ENCODE measurements around the gene LRRC39.

- TF ChIP-seq, protein P1, sequence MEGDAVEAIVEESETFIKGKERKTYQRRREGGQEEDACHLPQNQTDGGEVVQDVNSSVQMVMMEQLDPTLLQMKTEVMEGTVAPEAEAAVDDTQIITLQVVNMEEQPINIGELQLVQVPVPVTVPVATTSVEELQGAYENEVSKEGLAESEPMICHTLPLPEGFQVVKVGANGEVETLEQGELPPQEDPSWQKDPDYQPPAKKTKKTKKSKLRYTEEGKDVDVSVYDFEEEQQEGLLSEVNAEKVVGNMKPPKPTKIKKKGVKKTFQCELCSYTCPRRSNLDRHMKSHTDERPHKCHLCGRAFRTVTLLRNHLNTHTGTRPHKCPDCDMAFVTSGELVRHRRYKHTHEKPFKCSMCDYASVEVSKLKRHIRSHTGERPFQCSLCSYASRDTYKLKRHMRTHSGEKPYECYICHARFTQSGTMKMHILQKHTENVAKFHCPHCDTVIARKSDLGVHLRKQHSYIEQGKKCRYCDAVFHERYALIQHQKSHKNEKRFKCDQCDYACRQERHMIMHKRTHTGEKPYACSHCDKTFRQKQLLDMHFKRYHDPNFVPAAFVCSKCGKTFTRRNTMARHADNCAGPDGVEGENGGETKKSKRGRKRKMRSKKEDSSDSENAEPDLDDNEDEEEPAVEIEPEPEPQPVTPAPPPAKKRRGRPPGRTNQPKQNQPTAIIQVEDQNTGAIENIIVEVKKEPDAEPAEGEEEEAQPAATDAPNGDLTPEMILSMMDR (IDR thresholded peaks at IDR 0.05) = no peak
- no peak for TF ChIP-seq POLR2A (IDR thresholded peaks at IDR 0.05)
Observed at GRCh38 chr1:100146958-100147357, 31.1 kb downstream of the LRRC39 start.
